MM.1S (cell line): ENCODE results near the gene GMCL2.

Experiments used
- EZH2phosphoT487 ChIP-seq: fragments of 300-600 bp; sonication (generic); IDR thresholded peaks from 2 replicates; pipeline ENCODE4 v1.6.1; 2018; ENCODE audit warnings: antibody characterized with exemption, low read length
- TF ChIP-seq, protein P1 (sequence below): fragments of 300-600 bp; sonication (generic); IDR thresholded peaks from 2 replicates; pipeline ENCODE4 v1.5.1; 2016; ENCODE audit warnings: antibody characterized with exemption, low read length, mixed read lengths

DNA sequence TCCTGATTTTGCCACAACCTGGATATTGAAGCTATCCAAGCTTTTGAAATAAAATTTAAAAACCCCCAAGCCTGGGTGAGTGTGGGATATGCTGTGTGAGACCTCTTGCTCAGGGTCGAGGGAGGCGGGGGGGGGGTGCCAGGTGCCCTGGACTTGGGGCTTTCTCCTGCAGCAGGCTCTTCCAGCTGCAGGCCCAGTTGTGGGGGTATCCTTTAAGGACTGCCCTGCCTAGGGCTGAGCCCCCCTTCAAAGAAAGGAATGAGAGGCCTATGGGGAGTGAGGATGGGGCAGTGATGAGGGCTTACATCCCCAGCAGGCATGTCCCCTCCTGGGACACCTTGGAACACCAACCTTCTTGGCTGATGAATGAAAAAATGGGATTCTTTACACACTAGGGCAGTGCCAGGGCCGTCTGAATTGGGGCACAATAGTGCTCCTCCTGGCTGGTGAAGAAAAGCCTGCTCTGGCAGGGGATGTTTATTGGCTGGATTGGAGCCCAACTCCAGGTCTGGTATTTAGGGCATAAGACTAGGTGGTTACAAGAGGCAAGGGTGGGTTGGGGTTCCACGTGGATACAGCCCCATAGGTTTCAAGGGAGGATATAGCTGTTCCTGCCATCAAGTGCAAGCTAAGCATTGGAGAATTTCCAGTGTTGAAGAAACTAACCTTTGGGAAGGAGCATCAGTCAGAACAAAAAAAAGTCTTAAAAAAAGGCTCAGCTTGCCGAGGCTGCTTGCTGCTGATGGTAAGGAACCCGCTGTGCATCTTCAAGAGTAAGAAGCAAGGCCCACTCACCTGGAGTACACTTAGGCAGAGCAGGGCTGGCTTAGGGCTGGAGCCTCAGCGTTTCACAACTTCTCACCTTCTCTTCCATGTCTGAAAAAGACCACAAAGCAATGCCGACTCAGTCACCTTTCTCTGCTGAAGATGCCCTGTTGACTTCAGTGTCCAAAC lies 24.2 kb upstream of the GMCL2 start:
- TF ChIP-seq, protein P1, sequence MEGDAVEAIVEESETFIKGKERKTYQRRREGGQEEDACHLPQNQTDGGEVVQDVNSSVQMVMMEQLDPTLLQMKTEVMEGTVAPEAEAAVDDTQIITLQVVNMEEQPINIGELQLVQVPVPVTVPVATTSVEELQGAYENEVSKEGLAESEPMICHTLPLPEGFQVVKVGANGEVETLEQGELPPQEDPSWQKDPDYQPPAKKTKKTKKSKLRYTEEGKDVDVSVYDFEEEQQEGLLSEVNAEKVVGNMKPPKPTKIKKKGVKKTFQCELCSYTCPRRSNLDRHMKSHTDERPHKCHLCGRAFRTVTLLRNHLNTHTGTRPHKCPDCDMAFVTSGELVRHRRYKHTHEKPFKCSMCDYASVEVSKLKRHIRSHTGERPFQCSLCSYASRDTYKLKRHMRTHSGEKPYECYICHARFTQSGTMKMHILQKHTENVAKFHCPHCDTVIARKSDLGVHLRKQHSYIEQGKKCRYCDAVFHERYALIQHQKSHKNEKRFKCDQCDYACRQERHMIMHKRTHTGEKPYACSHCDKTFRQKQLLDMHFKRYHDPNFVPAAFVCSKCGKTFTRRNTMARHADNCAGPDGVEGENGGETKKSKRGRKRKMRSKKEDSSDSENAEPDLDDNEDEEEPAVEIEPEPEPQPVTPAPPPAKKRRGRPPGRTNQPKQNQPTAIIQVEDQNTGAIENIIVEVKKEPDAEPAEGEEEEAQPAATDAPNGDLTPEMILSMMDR, result no peak
- TF ChIP-seq EZH2phosphoT487, result no peak
